HG02759 (cell line): Measurements from ENCODE around the gene TTI1.

Experiments
- ATAC-seq: cut with Tn5 transposase; IDR thresholded peaks from one replicate; pipeline ENCODE4 v1.9.1; 2021; ENCODE audit warnings: mild to moderate bottlenecking, moderate library complexity; ENCODE audit not compliant: unreplicated experiment

Gene TTI1

DNA sequence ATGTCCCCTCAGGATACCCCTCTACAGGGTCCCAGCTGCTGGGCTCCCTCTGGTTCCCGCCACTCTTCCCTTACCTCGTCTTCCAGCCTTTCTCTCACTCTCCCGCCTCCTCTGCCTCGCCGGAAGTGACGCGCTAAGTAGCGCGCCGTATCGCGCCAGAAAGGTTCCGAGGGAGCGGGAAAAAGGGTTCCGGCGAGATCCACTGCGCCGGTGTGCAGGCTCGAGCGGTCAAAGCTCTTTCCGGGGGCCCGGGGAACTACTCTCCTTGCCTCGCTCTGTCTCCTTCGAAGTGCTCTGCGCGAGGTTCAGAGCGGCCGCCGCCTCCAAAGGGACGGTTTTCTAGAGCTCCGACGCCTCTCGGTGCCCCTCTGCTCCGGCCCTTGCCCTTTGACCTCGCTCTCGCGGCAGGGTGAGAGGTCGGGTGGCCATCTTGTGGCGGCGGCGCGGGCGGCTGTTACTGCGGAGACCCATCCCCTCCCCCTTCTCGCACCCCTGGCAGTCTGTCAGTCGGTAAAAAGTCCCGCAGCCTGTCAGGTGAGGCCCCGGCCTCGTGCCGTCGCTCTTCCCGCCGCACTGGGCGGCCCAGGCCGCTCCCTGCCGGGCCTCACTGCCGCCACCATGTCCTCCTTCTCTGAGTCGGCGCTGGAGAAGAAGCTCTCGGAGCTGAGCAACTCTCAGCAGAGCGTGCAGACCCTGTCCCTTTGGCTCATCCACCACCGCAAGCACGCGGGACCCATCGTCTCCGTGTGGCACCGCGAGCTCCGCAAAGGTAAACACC lies at the start of gene TTI1, which contains the start of gene RPRD1B:
TTI1 (minus strand) TSS at position 127 of the 778 bp plus-strand sequence. CDS start 19,640 bp downstream, outside the sequence.
RPRD1B (plus strand) TSS at position 417 of the 778 bp plus-strand sequence; CDS start at position 619, 202 bp downstream.
- peak; percentile 91 for ATAC-seq

DNA sequence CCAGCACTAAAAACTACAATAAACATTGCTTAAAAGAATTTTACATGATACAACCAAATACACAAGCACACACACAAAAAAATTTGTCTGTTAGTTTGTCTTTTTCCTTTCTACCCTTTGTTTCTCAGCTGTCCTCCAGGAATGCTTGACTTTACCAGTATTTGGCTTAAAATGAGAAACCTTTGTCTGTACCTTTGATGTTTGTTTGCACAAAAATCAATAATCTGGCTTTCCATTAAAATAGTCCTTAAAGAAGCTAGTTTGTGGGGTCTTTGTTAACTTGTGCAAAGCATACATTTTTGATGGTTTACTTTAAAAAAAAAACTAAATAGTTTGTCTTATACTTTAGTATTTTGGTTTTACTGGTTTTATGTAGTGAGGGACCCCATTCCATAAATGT lies 49.6 kb upstream of the TTI1 start:
- ATAC-seq = no peak

GRCh38 chr20:38081575-38081974 lies 48.3 kb upstream of the TTI1 start:
- ATAC-seq = no peak

DNA sequence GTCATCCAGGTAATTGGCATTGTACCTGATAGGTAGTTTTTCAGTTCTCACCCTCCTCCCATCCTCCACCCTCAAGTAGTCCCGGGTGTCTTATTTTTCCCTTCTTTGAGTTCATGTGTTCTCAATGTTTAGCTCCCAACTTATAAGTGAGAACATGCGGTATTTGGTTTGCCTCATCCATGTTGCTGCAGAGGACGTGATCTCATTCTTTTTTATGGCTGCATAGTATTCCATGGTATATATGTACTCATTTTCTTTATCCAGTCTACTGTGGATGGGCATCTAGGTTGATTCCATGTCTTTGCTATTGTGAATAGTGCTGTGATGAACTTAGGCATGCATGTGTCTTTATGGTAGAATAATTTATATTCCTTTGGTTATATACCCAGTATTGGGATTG lies 46.1 kb upstream of the TTI1 start:
- no peak for ATAC-seq

DNA sequence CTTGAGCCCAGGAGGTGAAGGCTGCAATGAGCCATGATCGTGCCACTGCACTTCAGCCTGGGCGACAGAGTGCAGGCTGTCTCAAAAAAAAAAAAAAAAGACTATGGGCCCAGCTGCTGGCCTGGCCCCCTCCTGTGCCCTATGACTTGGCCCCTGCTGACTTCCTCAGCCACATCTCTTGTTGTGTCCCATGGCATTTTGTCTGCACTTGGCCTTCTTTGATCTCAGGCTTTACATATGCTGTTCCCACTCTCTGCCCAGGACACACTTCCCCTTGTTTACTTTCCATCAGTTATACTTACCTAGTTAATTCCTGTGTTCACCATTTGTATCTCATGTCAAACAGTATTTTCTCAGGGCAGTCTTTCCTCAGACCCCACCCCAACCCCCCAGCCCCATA lies 44.8 kb upstream of the TTI1 start:
- no peak for ATAC-seq

GRCh38 chr20:38076548-38076947 lies 43.3 kb upstream of the TTI1 start:
- ATAC-seq = no peak

DNA sequence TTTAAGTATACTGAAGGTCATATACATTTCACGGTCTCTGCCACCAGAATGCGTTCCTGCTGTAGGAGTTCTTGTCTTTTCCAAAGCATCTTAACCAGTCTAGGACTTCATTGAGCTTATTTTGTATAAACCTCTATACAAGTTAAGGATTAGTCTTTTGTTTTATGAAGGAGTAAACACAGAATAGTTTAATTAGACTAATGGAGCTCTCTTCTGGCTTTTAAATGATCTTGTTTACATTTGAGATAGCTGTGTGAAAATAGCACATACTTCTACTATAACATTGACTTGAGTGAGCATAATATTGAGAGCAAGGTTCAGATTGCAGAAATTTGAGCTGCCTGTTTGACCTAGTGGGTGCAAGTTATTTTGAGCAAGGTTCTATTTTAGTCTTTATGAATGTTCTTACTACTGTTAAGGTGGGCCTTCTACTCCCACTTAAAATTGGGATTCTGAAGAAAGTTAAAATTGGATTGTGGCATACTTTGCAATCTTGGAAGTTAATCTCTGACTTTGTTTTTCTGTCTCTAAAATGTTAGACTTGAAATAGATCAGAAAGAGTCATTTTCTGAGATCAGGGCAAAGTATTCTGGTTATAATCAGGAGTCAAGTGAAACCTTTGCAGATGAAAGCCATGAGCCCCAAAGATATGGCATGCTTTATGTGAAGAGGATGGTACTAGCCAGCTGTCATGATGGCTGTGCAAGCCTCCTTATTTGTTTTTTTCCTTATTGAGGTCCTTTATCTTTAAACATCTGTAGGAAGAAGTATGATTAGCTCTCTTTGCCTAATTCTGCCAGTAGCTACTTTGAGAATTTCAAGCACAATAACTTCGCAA lies 42.1 kb upstream of the TTI1 start:
- ATAC-seq = no peak

DNA sequence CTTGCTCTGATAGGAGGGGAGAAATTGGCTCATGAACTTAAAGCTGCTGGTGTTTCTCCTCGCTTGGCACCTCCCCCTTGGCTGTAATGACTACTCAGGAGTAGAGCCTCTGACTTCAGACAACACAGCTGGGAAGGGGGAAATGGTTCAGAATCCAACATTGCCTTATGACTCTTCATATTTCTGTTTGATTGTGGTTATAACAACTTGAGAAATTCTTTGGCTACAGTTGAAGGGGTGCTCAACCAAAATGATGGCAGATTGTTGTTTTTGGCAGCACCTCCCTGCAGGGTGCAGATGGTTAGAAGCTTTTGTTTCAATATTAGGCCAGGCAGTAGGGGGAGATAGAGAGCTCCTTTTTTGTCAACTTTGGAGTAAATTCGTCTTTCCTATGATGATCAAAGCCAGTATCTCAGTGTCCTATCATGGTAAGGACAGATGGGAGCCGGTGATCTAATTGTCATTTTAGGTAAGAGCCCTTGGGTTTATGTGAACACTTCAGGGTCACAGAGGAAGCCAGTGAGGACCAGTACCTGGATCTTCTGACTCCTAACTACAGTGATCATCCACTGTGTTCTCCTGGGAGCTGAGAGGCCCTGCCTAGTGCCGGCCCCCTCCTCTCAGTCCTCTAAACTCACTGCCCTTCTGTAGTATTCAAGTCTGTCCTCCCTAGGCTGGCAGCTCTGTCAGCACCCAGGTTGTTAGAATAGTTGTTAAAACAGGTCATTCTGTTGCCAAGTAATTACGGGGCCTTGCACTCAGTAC lies 40.2 kb upstream of the TTI1 start:
- ATAC-seq = no peak

- ATAC-seq = no peak
These were observed 39.6 kb upstream of the TTI1 start for GRCh38 chr20:38072898-38073297.

- ATAC-seq = no peak
These were observed 34.6 kb upstream of the TTI1 start for GRCh38 chr20:38067717-38068365.

DNA sequence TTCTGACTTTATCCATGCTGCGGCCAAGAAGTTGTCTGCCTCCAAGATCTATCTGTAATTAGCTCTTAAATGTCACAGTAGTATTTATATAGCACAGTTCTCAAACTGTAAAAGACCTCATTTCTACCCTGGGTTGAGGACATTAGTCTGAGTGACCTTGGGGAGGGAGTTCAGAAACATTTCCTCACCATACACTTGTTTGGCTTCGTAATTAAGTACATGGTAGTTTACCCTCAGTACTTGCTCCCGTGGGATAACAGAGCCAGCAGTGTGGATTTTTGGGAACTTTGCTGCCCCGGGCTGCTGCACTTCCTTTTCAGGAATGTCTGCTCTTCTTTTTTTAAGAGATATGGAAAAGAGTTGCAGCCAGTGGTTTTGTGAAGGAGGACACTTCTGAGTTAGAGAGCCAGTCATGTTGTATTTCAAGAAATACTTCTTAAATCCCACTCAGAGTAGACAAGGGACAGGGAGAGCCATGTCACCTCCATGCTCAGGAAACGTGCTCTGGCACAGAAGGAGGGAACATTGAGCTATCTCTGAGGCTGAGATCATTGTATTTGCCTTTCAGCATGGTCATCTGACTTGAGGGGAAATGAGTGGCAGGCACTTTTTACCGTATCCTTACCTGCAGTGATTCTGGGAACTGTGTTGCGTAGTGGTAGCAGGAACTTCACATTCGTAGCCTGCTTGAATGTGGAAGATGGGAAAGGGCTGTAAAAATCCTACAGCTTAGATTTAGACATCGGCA lies 33.9 kb upstream of the TTI1 start:
- ATAC-seq = no peak

GRCh38 chr20:38065764-38066375 lies 32.6 kb upstream of the TTI1 start:
- no peak for ATAC-seq

GRCh38 chr20:38063911-38064530 lies 30.8 kb upstream of the TTI1 start:
- ATAC-seq = no peak

GRCh38 chr20:38062890-38063289 lies 29.6 kb upstream of the TTI1 start:
- no peak for ATAC-seq

- ATAC-seq = no peak
These were observed 27.9 kb upstream of the TTI1 start for GRCh38 chr20:38061109-38061508.

DNA sequence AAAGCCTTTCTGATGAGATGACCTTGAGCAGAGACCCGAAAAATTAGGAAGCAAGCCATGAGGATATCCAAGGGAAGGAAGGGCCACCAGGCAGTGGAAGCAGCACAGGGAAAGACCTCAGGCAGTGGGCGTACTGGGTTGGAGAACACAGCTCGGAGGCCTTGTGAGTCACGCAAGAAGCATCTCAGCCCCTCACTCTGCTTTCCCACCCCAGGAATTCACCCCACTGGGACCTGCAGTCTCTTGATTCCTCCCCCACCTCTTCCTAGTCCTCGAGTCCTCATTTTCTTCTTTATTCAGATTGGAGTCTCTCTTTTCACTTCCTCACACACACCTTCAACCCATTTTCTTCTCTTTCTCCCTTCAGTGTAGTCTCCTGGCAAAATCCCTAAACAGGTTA lies 27.3 kb upstream of the TTI1 start:
- no peak for ATAC-seq

- ATAC-seq = no peak
These were observed 26.6 kb upstream of the TTI1 start for GRCh38 chr20:38059832-38060231.

- peak; percentile 60 for ATAC-seq
These were observed 24.2 kb upstream of the TTI1 start for GRCh38 chr20:38057351-38057972.

- ATAC-seq = no peak
These were observed 22.6 kb upstream of the TTI1 start for GRCh38 chr20:38055848-38056247.
